ENCODE measurements around the gene ARHGAP21. TPM values are rescaled to one million over a fixed set of nuclear protein-coding genes. Genes with fewer than 3 reads are reported as not detected.

Gene ARHGAP21
- total RNA-seq, 1 donor from 2014 or later: 44.8 TPM

- H3K36me3 ChIP-seq: peaks cover 90% of the 10 kb centered on the region
- H3K4me1 ChIP-seq: no peaks in the 10 kb centered on the region
Measured at GRCh38 chr10:24536636-24537035, 187.1 kb downstream of the ARHGAP21 start.

GRCh38 chr10:24533981-24534380, 189.7 kb downstream of the ARHGAP21 start:
- no peak overlapping the region for H3K4me3 ChIP-seq
- TF ChIP-seq CTCF (IDR thresholded peaks at IDR 0.05; ENCODE audit: borderline replicate concordance): no peak
- H3K36me3 ChIP-seq: peaks cover 87% of the 10 kb centered on the region
- H3K27ac ChIP-seq (replicated peaks): no peak overlapping the region
- no peak for DNase-seq
- intact Hi-C loops (cut with micrococcal nuclease): no loop called here
- peaks cover 9% of the 10 kb centered on the region for H3K4me1 ChIP-seq
- no peaks in the 10 kb centered on the region for H3K27me3 ChIP-seq (ENCODE audit: low read depth)
- H3K9me3 ChIP-seq (replicated peaks): no peaks in the 10 kb centered on the region

More at GRCh38 chr10:24536636-24537035, 187.1 kb downstream of the ARHGAP21 start:
- DNase-seq: no peak
- no peak for TF ChIP-seq CTCF (IDR thresholded peaks at IDR 0.05; ENCODE audit: borderline replicate concordance)
- no peak overlapping the region for H3K27ac ChIP-seq (replicated peaks)
- intact Hi-C loops (cut with micrococcal nuclease): no loop called here
- no peaks in the 10 kb centered on the region for H3K27me3 ChIP-seq (ENCODE audit: low read depth)
- H3K4me3 ChIP-seq: no peak overlapping the region
- H3K9me3 ChIP-seq (replicated peaks): no peaks in the 10 kb centered on the region

Other genes with a start within 250 kb of the ARHGAP21 start
- 1.5 TPM for gene PRTFDC1, start 228.7 kb upstream of the ARHGAP21 start, total RNA-seq

Data from left ventricle myocardium inferior (tissue), 1 donor.